ENCODE data around the gene NR6A1.

Gene NR6A1

GRCh38 chr9:124562328-124562727 lies 208.8 kb downstream of the NR6A1 start:
- DNase-seq: no peak

GRCh38 chr9:124559871-124560270 lies 211.2 kb downstream of the NR6A1 start:
- no peak for DNase-seq

- no peak for DNase-seq
Observed at GRCh38 chr9:124558777-124559470, 212.2 kb downstream of the NR6A1 start.

- no peak for DNase-seq
Observed at GRCh38 chr9:124557895-124558294, 213.2 kb downstream of the NR6A1 start.

- peak in 1 of 4 experiments; percentile 28 for DNase-seq
Observed at GRCh38 chr9:124555043-124555442, 216.1 kb downstream of the NR6A1 start.

- DNase-seq: no peak
Observed at GRCh38 chr9:124553738-124554137, 217.4 kb downstream of the NR6A1 start.

- no peak for DNase-seq
Observed at GRCh38 chr9:124552273-124552605, 218.9 kb downstream of the NR6A1 start.

GRCh38 chr9:124551472-124552272 lies 219.4 kb downstream of the NR6A1 start:
- peak; percentile 25 to 59 (median 40) for DNase-seq

- no peak for DNase-seq
Observed at GRCh38 chr9:124550072-124550471, 221.0 kb downstream of the NR6A1 start.

- no peak for DNase-seq
Observed at GRCh38 chr9:124549016-124549415, 222.1 kb downstream of the NR6A1 start.

- no peak for DNase-seq
Observed at GRCh38 chr9:124544535-124544934, 226.6 kb downstream of the NR6A1 start.

GRCh38 chr9:124541824-124542223 lies 229.3 kb downstream of the NR6A1 start:
- DNase-seq: no peak

GRCh38 chr9:124537926-124538325 lies 233.2 kb downstream of the NR6A1 start:
- no peak for DNase-seq

GRCh38 chr9:124535846-124536245 lies 235.3 kb downstream of the NR6A1 start:
- DNase-seq: no peak

- DNase-seq: no peak
Observed at GRCh38 chr9:124532897-124533296, 238.2 kb downstream of the NR6A1 start.

GRCh38 chr9:124531115-124531514 lies 240.0 kb downstream of the NR6A1 start:
- DNase-seq: no peak

- DNase-seq: no peak
Observed at GRCh38 chr9:124530246-124530645, 240.9 kb downstream of the NR6A1 start.

- no peak for DNase-seq
Observed at GRCh38 chr9:124527781-124528180, 243.3 kb downstream of the NR6A1 start.

GRCh38 chr9:124526174-124526573 lies 244.9 kb downstream of the NR6A1 start:
- DNase-seq: no peak

- no peak for DNase-seq
Observed at GRCh38 chr9:124522121-124523098, 248.7 kb downstream of the NR6A1 start.

- DNase-seq: no peak
Observed at GRCh38 chr9:124521142-124521541, 250.0 kb downstream of the NR6A1 start.

GRCh38 chr9:124520206-124520596 lies 250.9 kb downstream of the NR6A1 start:
- no peak for DNase-seq

GRCh38 chr9:124518116-124518515 lies 253.0 kb downstream of the NR6A1 start:
- no peak for DNase-seq

Data from suppressor macrophage (primary cell).